BE2C (cell line): Measurements from ENCODE around the gene RETN.

Source experiments
- DNase-seq: peaks from one replicate; pipeline ENCODE4 v3.0.0-alpha.2; 2020
- H3K27me3 ChIP-seq: fragments of 250-450 bp; sonication (Bioruptor Pico); 2 replicates; pipeline ENCODE4 v1.5.1; 2020; ENCODE audit warnings: mild to moderate bottlenecking
- H3K36me3 ChIP-seq: fragments of 250-450 bp; sonication (Bioruptor Pico); 2 replicates; pipeline ENCODE4 v1.5.1; 2020; ENCODE audit warnings: mild to moderate bottlenecking
- H3K4me1 ChIP-seq: fragments of 250-450 bp; sonication (Bioruptor Pico); 2 replicates; pipeline ENCODE4 v1.5.1; 2020
- H3K4me3 ChIP-seq: 2 replicates; pipeline ENCODE4 v1.5.1; 2011; ENCODE audit warnings: low read depth, low read length
- H3K9me3 ChIP-seq: fragments of 250-450 bp; sonication (Bioruptor Pico); 2 replicates; pipeline ENCODE4 v1.5.1; 2020
- TF ChIP-seq, protein P1 (sequence below): IDR thresholded peaks from 2 replicates; pipeline ENCODE4 v1.5.1; 2012; ENCODE audit warnings: mild to moderate bottlenecking, low read depth, low read length

Gene RETN

GRCh38 chr19:7663706-7664105, 5.1 kb upstream of the RETN start:
- peaks cover 47% of the 10 kb centered on the region for H3K27me3 ChIP-seq
- H3K4me1 ChIP-seq = no peaks in the 10 kb centered on the region
- no peaks in the 10 kb centered on the region for H3K9me3 ChIP-seq
- no peak overlapping the region for H3K4me3 ChIP-seq
- no peak for DNase-seq
- TF ChIP-seq, protein P1, sequence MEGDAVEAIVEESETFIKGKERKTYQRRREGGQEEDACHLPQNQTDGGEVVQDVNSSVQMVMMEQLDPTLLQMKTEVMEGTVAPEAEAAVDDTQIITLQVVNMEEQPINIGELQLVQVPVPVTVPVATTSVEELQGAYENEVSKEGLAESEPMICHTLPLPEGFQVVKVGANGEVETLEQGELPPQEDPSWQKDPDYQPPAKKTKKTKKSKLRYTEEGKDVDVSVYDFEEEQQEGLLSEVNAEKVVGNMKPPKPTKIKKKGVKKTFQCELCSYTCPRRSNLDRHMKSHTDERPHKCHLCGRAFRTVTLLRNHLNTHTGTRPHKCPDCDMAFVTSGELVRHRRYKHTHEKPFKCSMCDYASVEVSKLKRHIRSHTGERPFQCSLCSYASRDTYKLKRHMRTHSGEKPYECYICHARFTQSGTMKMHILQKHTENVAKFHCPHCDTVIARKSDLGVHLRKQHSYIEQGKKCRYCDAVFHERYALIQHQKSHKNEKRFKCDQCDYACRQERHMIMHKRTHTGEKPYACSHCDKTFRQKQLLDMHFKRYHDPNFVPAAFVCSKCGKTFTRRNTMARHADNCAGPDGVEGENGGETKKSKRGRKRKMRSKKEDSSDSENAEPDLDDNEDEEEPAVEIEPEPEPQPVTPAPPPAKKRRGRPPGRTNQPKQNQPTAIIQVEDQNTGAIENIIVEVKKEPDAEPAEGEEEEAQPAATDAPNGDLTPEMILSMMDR = no peak
- no peaks in the 10 kb centered on the region for H3K36me3 ChIP-seq

- no peak overlapping the region for H3K4me3 ChIP-seq
- H3K27me3 ChIP-seq = peaks cover 52% of the 10 kb centered on the region
- H3K36me3 ChIP-seq = no peaks in the 10 kb centered on the region
- no peaks in the 10 kb centered on the region for H3K9me3 ChIP-seq
- DNase-seq = no peak
- H3K4me1 ChIP-seq = no peaks in the 10 kb centered on the region
- TF ChIP-seq, protein P1 = no peak
Measured at GRCh38 chr19:7665076-7665475, 3.8 kb upstream of the RETN start.

- no peaks in the 10 kb centered on the region for H3K9me3 ChIP-seq
- peaks cover 66% of the 10 kb centered on the region for H3K27me3 ChIP-seq
- no peak for DNase-seq
- H3K4me3 ChIP-seq = no peak overlapping the region
- TF ChIP-seq, protein P1 = no peak
- H3K4me1 ChIP-seq = no peaks in the 10 kb centered on the region
- no peaks in the 10 kb centered on the region for H3K36me3 ChIP-seq
Measured at GRCh38 chr19:7669641-7670040, 792 bp downstream of the RETN start.

GRCh38 chr19:7670150-7670783, 1.4 kb downstream of the RETN start:
- Histone ChIP-seq H3K27me3 (peaks cover 59% of the 10 kb centered on the region), H3K4me1 (no peaks in the 10 kb centered on the region), H3K9me3 (no peaks in the 10 kb centered on the region), H3K4me3 (no peak overlapping the region), H3K36me3 (no peaks in the 10 kb centered on the region)
- TF ChIP-seq, protein P1 = no peak
- no peak for DNase-seq

DNA sequence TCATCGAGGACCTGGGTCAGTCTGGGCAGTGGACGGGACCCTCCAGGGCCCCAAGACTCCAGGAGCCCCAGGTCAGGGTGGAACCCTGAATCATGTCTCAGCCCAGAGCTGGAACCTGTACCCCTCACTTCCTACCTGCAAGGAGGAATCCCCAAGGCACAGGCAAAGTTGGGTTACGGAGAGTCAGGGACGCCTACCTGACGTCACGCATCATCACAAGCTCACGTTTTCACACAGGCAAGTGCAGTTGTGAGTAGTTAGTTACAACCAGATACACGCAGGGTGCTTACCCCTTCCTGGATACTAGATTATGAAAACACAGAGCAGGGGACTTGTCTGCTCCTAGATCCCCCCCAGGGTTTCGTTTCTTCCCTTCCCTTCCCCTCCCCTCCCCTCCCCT, 1.9 kb downstream of the RETN start:
- H3K9me3 ChIP-seq = no peaks in the 10 kb centered on the region
- DNase-seq = no peak
- H3K27me3 ChIP-seq = peaks cover 56% of the 10 kb centered on the region
- no peaks in the 10 kb centered on the region for H3K36me3 ChIP-seq
- H3K4me1 ChIP-seq = no peaks in the 10 kb centered on the region
- TF ChIP-seq, protein P1 = no peak
- H3K4me3 ChIP-seq = no peak overlapping the region

GRCh38 chr19:7672522-7672921, 3.7 kb downstream of the RETN start:
- H3K27me3 ChIP-seq = peaks cover 56% of the 10 kb centered on the region
- H3K9me3 ChIP-seq = no peaks in the 10 kb centered on the region
- H3K4me3 ChIP-seq = no peak overlapping the region
- no peak for DNase-seq
- no peaks in the 10 kb centered on the region for H3K36me3 ChIP-seq
- TF ChIP-seq, protein P1 = no peak
- no peaks in the 10 kb centered on the region for H3K4me1 ChIP-seq
